ENCODE results near the gene SEMA5B. TPM values are rescaled to one million over a fixed set of nuclear protein-coding genes. Genes with fewer than 3 reads are reported as not detected.
A peak's percentile ranks its signal among the peaks of the same experiment; 100 is the strongest.

The SEMA5B gene
- total RNA-seq, 1 experiment from 2014 or later: 0.04 TPM

DNA sequence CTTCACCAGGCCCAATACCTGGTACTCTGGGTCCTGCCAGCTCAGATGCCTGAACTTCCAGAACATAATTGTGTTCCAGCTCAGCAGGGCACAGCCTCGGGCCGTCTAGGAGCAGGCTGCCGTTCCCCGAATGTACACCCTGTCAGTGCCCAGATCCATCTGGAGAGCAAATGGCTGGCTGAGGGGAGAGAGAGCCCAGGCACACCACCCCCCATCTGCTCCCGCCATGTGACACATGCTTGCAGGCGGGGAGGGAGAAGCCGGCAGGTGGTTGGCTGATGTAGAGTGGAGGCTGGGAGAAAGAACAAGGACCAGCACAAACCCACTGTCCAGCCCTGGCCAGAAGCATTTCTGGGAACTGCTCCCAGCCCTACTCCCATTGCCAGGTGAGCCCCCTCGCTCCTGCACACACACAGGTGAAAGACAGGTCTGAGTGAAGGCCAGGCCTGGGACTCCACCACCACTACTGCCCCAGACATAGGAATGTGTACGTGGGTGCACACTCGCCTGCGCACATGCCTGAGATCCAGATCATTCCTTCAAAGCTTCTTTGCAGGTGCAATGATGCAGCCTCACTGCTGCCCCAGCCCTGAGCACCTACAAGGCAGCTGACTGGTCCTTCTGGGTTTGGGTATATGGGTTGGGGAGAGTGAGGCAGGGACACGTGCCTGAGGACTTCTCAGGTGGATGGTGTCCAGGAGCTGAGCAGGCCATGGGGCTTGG lies 53.5 kb downstream of the SEMA5B start:
- DNase-seq (no peak), ATAC-seq (no peak)
- no peaks in the 10 kb centered on the region for H3K9me2 ChIP-seq (replicated peaks; ENCODE audit: low read length)
- BruUV-seq (replicated peaks): no TSS peak
- no peak overlapping the region for H3K4me3 ChIP-seq (ENCODE audit: low read length)
- H3K9me3 ChIP-seq (ENCODE audit: low read length): no peaks in the 10 kb centered on the region
- intact Hi-C loops (cut with micrococcal nuclease): no loop called here
- no peak for TF ChIP-seq EZH2 (IDR thresholded peaks at IDR 0.05; ENCODE audit: low read length, unreplicated experiment)
- no peak for TF ChIP-seq EZH2phosphoT487 (IDR thresholded peaks at IDR 0.05; ENCODE audit: borderline replicate concordance, low read length)
- no peak for TF ChIP-seq CTCF (conservative IDR thresholded peaks at IDR 0.05; ENCODE audit: low read depth, low read length)
- H3K4me1 ChIP-seq (ENCODE audit: insufficient read depth, low read length): peaks cover 29% of the 10 kb centered on the region
- no peaks in the 10 kb centered on the region for H3K79me2 ChIP-seq (ENCODE audit: low read length)
- peak overlapping the region; percentile 67; the same call in 1 of the 2 replicates for H3K4me2 ChIP-seq (ENCODE audit: low read length)
- no peak overlapping the region for H3K9ac ChIP-seq (ENCODE audit: low read length)
- ChIA-PET CTCF (no interaction called here), POLR2A (ENCODE audit: unreplicated experiment) (no interaction called here)
- H3K27me3 ChIP-seq (ENCODE audit: low read length): peaks cover 52% of the 10 kb centered on the region
- H3K36me3 ChIP-seq (ENCODE audit: low read depth, low read length): no peaks in the 10 kb centered on the region
- H3F3A ChIP-seq (ENCODE audit: low read length, unreplicated experiment): no peaks in the 10 kb centered on the region
- no peak overlapping the region for H2AFZ ChIP-seq (ENCODE audit: low read length)
- H4K20me1 ChIP-seq (ENCODE audit: low read length): no peaks in the 10 kb centered on the region
- no peak overlapping the region for H3K27ac ChIP-seq (ENCODE audit: low read length)

DNA sequence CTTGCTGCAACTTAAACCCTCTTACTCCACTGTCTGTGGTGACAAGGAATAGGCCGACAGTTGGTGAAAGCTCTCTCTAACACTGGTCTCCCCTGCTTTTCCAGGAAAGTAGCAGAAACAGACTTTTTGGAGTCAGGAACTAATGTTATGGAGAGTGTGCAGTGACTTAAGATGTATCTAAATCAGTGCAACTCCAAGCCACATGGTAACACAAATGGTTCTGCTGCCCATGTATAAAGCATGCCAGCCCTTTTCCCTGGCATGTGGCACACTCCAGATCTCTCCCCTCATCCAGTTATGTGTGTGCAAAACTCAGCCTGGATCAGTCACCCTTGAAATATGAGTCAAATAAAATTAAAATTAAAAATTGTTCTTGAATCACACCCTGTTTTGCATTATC lies 55.4 kb downstream of the SEMA5B start:
- no peak overlapping the region for H3K4me3 ChIP-seq (ENCODE audit: low read length)
- H3K9ac ChIP-seq (ENCODE audit: low read length): no peak overlapping the region
- ATAC-seq (no peak), DNase-seq (no peak)
- no peaks in the 10 kb centered on the region for H4K20me1 ChIP-seq (ENCODE audit: low read length)
- H2AFZ ChIP-seq (ENCODE audit: low read length): no peak overlapping the region
- H3K4me2 ChIP-seq (ENCODE audit: low read length): no peak overlapping the region
- H3K9me3 ChIP-seq (ENCODE audit: low read length): no peaks in the 10 kb centered on the region
- TF ChIP-seq EZH2phosphoT487 (IDR thresholded peaks at IDR 0.05; ENCODE audit: borderline replicate concordance, low read length) (no peak), EZH2 (IDR thresholded peaks at IDR 0.05; ENCODE audit: low read length, unreplicated experiment) (no peak), CTCF (conservative IDR thresholded peaks at IDR 0.05; ENCODE audit: low read depth, low read length) (no peak)
- H3K79me2 ChIP-seq (ENCODE audit: low read length): no peaks in the 10 kb centered on the region
- H3K36me3 ChIP-seq (ENCODE audit: low read depth, low read length): no peaks in the 10 kb centered on the region
- peaks cover 47% of the 10 kb centered on the region for H3K27me3 ChIP-seq (ENCODE audit: low read length)
- no TSS peak for BruUV-seq (replicated peaks)
- no peak overlapping the region for H3K27ac ChIP-seq (ENCODE audit: low read length)
- ChIA-PET POLR2A (ENCODE audit: unreplicated experiment) (no interaction called here), CTCF (no interaction called here)
- intact Hi-C loops (cut with micrococcal nuclease): no loop called here
- no peaks in the 10 kb centered on the region for H3F3A ChIP-seq (ENCODE audit: low read length, unreplicated experiment)
- H3K4me1 ChIP-seq (ENCODE audit: insufficient read depth, low read length): peaks cover 21% of the 10 kb centered on the region
- no peaks in the 10 kb centered on the region for H3K9me2 ChIP-seq (replicated peaks; ENCODE audit: low read length)

Data from PC-3 (cell line).